GM19099 (cell line): ENCODE data around the gene ISM1.

Source experiments
- POLR2A ChIP-seq: IDR thresholded peaks from 3 replicates; pipeline ENCODE4 v1.6.1; 2011; ENCODE audit warnings: low read depth; ENCODE audit not compliant: insufficient read length; ENCODE audit errors: extremely low read depth

ISM1 gene

DNA sequence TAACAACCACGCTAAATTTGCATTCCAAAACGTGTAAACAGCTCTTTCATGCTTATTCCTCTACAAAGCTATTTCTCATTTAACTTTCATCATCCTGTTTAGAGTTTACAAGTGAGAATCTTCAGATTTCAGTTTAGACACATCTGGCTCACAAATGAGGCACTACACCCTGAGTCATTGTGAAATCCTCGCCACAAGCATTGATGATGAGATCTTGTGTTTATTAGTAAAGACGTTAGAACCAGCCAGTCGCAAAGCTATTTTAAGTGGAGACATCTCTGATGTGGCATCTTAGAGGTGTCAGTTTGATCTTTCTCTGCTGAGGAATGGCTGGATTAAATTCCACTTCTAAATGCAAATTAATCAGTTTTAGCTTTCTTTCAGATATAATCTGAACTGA lies 8.3 kb upstream of the ISM1 start:
- no peak for TF ChIP-seq POLR2A

DNA sequence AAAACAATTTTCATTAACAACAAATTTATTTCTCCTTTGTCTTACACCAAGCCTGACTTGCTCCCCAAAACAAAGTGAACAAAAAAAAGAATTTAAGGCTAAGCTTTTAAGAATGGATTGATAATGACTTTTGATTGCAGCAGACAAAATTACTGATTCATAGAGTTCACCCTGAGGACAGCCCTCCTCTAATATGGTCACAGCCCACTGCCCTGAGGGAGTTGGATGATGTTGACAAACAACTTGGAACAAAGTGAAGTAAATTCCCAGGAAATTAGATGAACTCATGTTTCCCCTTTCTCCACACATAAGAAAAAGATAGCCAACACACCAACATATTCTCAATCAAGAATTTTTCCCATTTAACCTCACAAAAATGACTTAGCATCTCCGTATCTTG lies 7.7 kb upstream of the ISM1 start:
- no peak for TF ChIP-seq POLR2A

DNA sequence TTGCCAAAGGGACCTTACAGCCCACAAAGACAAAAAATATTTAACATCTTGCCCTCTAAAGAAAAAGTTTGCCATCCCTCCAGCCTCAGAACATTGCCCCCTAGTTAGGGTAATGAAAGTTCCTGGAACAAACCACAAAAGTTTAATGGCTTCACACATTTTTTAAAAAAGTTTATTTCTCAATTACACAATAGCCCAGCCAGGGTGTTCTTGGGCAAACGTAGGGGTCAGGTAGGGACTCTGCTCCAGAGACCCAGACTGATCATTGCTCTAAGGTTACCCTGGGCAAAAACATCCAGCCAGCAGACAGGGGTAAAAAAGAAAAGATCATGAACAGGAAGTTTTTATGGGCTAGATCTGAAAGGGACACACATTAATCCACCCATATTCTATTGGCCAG lies 4.5 kb upstream of the ISM1 start:
- no peak for TF ChIP-seq POLR2A

DNA sequence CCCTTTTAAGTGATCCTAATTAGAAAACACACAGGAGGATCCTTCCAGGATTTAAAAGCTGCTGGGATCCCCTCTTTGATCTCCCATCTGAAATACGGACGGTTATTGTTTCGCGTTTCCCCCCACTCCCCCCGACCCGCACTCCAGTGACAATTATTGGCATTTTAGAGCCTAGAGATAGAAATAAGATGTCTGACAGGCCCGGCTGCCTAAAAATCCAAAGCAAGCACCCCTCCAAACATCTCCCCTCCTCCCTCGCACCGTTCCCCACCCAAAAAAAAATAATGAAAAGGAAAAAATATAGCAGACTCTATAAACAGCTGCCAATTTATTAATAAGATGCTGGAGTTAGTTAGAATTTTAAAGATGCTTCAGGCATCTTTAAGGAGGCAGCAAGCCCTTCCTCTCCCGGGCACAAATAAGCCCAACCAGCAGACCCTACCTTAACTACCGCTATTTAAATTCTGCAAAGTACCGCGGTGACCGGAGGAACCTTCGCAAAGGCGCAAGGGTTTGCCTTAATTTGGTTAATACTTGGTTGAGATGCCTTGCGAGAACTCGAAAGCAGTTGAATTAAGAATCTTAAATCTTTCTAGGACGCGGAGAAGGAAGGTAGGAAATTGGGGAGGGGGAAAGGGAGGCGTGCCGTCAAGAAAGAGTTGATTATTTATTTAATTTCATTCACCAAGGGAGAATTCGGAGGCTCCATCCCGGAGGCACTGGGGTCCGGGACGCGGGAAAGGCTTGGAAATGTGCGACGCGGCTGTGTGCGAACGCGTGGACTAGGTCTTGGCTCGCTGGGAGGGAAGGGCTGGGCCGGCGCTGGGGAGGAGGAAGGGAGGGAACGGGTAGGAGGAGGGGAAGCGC lies 1.5 kb upstream of the ISM1 start:
- no peak for TF ChIP-seq POLR2A

DNA sequence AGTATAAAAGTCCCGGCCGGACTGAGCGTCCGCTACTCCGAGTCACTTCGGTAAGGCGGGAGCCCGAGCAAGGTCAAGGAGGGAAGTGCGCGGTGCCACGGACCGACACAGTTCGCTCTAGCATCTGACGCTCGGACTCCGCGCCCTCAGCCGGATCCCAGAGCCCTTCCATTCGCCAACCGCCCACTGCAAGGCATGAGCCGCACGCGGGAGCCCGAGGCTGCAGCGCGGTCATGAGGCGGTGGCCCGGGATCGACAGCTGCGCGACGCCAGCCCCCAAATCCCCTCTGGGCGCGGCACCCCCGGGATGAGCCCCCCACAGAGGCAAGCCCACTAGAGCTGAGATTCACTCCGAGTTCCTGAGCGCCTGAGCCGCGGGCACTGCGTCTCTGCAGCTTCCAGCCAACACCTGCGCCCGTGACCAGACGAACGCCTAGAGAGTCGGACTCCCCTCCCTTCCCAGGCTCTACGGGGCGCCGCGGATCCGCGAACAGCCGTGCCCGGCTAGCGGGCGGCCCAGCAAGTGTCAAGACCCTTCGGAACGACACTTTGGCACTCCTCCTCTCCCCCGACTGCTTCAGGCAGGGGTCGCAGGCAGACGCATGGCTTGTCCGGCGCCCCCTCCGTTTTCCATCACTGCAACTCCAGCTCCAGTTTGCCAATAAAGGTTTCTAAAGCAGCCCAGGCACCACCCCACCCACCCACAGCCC lies 725 bp upstream of the ISM1 start:
- no peak for TF ChIP-seq POLR2A

DNA sequence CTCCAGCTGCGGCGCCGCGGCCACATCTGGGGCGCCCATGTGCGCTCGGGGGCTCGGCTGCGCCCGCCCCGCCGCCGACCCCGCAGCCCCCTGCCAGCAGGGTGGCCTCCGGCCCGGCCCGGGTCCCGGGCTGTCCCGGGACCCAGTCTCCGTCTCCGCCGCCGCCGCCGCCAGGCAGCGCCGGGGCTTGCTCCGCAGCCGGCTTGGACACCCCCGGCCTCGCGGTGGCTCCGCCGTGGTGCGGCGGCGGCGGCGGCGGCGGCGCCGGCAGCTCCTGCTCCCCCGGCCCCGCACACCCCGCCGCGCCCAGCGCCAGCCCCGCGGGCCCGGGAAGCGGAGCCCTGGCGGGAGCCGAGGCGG lies 219 bp downstream of the ISM1 start:
- TF ChIP-seq POLR2A = no peak

DNA sequence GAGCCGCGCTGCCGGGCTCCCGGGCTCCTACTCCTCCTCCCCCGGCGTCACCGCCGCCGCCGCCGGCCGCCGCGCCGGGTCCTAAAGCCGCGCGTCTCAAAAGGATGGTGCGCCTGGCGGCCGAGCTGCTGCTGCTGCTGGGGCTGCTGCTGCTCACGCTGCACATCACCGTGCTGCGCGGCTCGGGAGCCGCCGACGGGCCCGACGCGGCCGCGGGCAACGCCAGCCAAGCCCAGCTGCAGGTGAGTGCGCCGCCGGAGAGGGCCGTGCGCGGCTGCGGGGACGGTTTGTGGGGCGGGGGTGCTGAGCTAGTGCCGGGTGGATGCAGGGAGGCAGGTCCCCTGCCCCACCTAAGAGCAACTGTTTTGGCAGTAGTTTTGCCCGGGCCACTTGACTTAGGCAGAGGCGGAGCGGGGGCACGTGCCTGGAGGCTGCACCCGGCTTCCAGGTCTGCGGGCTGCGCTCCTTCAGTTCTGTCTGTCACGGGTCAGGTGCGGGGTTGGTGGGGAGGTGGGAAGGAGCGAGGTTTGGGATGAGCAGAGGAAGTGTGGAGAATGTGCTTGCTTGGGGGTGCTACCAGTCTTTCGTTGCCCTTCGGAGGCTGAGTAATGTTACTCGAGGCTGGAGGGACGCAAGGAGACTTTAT lies 722 bp downstream of the ISM1 start:
- TF ChIP-seq POLR2A = no peak

DNA sequence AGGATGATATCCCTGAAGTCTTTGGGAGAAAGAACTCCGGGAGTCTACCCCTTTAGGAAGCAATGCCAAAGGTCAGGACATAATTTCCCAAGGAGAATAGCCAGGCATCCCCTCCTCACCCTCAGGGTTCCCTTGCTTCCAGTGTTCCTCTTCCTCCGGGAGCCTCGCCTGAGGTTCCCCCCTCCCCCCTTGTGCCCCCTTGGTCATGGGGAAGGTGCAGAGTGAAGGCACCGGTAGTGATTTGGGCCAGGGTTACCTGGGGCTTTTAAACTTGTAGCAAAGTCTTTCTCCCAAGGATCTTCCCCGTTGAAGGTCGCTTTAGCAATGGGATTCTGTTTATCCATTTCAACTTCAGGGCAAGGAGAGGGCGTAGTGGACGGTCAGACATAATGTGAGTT lies 1.2 kb downstream of the ISM1 start:
- TF ChIP-seq POLR2A = no peak

DNA sequence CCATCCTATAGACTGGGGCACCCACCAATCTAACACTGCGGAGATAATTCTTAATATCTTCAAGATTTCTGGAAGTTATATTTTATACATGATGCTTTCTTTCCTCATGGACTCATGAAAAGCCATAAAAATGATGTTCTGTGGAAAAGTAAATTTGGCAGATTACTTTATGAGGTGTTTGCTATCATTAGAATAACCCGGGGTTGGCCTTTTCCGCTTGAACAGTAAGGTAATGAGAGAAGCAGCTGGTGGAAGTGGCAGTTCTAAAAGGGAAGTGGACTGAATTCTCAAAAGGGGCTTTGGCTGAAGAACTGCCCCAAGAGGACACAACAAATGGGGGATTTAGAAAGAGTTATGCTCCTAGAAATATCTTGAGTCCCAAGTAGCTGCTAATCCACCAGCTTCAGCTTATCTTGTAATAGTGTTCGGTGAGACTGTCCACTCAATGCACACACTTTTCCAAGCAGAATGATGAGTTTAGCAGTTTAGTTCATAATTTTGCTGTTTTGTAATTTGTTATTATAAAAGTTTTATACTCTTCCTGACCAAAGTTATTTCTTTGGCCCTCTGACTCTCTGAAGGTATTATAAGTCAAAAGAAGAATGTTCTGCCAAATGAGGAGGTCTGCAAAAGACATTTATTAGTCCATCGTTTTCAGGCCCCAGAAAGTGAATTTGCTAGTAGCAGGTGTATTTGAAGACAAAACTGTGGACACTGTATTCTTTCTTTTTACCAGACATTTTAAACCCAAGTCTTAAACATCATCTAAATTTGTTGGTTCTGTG lies 2.9 kb downstream of the ISM1 start:
- TF ChIP-seq POLR2A = no peak

DNA sequence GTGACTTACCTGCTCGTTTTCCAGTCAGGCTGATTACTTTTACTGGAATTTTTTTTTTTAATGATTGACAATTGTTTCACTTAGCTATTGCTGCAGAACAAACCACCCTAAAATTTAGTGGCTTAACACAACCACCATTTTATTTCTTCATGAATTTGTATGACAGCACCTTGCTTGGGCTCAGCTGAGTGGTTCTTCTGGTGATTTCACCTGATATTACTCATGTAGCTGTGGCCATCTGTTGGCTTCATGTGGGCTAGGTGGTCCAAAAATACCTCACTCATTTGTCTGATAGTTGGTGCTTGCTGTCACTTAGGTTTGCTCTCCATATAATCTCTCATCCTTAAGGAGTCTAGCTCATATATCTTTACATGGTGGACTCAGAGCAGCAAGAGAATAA lies 5.3 kb downstream of the ISM1 start:
- TF ChIP-seq POLR2A = no peak

DNA sequence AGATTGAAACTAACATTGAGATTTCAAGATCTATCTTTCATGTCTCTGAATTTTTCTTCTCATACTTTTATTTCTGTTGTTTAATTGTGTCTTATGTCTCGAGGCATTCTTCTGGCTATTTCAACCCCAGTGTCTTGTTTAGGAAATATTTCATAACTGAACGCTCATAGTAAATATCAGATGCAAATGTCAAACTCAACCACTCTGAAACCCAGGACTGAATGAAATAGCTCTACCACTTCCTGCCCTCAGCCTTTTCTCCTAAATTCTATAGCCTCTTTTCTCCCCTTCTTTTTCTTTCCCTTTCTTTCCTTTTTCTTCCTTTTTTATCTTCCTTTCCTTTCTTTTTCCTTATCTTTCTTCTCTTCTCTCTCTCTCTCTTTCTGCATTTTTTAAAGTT lies 7.7 kb downstream of the ISM1 start:
- no peak for TF ChIP-seq POLR2A

DNA sequence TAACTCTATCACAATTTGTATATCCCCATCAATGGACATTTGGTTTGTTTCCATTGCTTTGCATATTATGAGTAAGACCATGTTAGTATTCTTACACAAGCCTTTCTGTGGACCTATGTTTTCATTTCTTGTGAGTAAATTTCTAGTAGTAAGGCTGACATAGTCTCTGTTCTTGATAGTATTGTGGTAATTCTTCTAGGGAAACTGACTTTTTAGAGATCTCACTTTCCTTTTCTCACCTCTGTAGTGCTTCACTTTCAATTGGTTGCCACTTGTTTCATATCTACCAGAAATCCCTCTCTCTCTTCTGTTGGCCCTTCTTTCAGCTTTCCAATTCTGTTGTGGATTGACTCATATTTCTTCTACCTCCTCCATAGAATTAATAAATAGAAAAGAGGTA lies 8.5 kb downstream of the ISM1 start:
- TF ChIP-seq POLR2A = no peak

DNA sequence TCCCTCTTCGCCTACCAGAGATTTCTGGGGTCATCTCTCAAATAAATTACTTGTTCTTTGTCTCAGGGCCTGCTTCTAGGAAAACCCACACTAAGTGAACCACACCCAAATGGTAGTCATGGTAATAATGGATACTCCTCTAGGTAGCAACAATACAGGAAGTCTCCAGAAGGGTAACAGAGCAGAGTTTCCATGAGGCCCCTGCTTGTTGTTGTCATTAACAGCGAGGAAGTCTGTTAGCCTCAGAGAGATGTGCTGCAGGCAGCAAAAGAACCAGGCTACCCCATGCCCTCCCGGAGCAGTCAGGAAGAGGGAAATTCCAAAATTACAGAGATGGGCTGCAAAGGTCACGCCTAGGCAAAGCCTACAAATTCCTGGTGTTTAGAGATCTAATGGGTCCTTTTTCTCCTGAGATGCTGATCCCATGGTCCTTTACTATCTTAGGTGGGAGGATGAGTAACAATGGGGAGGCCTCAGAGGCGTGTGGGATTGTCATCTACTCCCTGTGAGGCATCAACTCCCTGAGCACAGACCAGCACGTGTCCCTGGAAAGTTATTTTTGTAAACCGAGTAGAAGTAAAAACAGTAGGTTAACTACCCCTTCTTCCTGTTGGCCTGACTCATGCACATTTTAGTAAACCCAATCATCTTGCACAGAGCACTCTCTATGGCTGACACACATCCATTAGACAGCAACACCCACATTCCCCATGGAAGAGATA lies 10.1 kb downstream of the ISM1 start:
- TF ChIP-seq POLR2A = no peak

DNA sequence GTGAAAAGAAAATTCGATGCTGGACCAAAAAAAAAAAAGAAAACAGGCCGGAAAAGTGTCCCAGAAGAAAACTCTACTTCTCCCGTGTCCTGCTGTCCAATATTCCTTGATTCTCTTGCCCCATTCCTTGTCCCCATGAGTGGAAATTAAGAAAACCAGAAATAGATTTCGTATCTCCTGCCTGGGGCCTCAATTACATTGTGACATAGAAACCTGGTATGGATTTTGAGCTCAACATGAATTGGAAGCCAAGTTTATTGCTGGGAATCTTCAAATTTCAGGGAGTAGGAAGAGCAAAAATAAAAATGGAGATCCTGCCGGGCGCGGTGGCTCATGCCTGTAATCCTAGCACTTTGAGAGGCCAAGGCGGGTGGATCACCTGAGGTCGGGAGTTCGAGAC lies 11.9 kb downstream of the ISM1 start:
- TF ChIP-seq POLR2A = no peak
